Esophagus muscularis mucosa (tissue), 3 donors: ENCODE measurements around the gene SLC2A10.

Experiments used
- POLR2A ChIP-seq: fragments of 450-650 bp; IDR thresholded peaks from one replicate; pipeline ENCODE4 v1.6.1; 2017; ENCODE audit warnings: antibody characterized with exemption, moderate library complexity, mild to moderate bottlenecking, low read depth
- POLR2AphosphoS5 ChIP-seq, 2 donors: sonication (generic); formaldehyde crosslinking; IDR thresholded peaks; one replicate each; pipeline ENCODE4 v1.6.1; 2017; ENCODE audit warnings: antibody characterized with exemption in 2 of 2
- TF ChIP-seq, protein P1 (sequence below), 3 experiments: fragments of 200-600 bp in 2 of 3; fragments of 450-650 bp in 1 of 3; sonication (generic) in 2 of 3; IDR thresholded peaks; one replicate each; pipeline ENCODE4 v1.5.1; 2017 to 2019; ENCODE audit warnings: antibody characterized with exemption in 3 of 3, mild to moderate bottlenecking in 2 of 3, moderate library complexity in 1 of 3

DNA sequence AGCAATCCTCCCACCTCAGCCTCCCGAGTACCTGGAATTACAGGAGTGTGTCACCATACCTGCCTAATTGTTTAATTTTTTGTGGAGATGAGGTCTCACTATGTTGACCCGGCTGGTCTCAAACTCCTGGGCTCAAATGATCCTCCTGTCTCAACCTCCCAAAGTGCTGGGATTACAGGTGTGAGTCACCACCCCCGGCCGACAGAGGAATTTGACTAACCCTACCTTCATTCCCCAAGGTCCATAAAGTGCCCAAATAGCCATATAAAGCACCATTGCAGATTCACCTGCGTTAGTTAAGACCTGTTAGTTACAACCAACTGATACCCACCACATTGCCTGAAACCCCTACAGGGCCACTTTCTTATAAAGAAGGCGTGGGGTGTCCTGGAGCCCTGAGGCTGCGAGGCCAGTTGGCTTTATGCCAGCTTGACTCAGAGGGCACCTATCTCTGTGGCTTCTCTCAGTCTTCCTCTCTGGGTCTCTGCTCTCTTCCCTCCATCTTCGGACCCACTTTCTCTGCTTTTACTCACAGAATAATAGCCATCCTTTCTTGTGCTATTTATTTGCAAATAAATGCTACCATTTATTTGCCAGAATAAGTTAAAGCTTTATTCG lies 65.6 kb downstream of the SLC2A10 start:
- no peak for TF ChIP-seq POLR2A
- TF ChIP-seq, protein P1, sequence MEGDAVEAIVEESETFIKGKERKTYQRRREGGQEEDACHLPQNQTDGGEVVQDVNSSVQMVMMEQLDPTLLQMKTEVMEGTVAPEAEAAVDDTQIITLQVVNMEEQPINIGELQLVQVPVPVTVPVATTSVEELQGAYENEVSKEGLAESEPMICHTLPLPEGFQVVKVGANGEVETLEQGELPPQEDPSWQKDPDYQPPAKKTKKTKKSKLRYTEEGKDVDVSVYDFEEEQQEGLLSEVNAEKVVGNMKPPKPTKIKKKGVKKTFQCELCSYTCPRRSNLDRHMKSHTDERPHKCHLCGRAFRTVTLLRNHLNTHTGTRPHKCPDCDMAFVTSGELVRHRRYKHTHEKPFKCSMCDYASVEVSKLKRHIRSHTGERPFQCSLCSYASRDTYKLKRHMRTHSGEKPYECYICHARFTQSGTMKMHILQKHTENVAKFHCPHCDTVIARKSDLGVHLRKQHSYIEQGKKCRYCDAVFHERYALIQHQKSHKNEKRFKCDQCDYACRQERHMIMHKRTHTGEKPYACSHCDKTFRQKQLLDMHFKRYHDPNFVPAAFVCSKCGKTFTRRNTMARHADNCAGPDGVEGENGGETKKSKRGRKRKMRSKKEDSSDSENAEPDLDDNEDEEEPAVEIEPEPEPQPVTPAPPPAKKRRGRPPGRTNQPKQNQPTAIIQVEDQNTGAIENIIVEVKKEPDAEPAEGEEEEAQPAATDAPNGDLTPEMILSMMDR (IDR thresholded peaks at IDR 0.05): no peak
- no peak for TF ChIP-seq POLR2AphosphoS5 (IDR thresholded peaks at IDR 0.05)
